Uterus (tissue), 2 donors: ENCODE results near the gene UBL7.

Source experiments
- POLR2A ChIP-seq, 2 donors: fragments of 450-650 bp; IDR thresholded peaks; one replicate each; pipeline ENCODE4 v1.6.1; 2016; ENCODE audit warnings: antibody characterized with exemption in 2 of 2, mild to moderate bottlenecking in 1 of 2, moderate library complexity in 1 of 2
- TF ChIP-seq, protein P1 (sequence below), 4 experiments: fragments of 200-600 bp in 2 of 4; fragments of 450-650 bp in 2 of 4; sonication (generic) in 2 of 4; IDR thresholded peaks; one replicate each; pipeline ENCODE4 v1.5.1; 2016 to 2019; ENCODE audit warnings: antibody characterized with exemption in 4 of 4, mild to moderate bottlenecking in 2 of 4, moderate library complexity in 1 of 4

- TF ChIP-seq POLR2A (IDR thresholded peaks at IDR 0.05): no peak
- TF ChIP-seq, protein P1, sequence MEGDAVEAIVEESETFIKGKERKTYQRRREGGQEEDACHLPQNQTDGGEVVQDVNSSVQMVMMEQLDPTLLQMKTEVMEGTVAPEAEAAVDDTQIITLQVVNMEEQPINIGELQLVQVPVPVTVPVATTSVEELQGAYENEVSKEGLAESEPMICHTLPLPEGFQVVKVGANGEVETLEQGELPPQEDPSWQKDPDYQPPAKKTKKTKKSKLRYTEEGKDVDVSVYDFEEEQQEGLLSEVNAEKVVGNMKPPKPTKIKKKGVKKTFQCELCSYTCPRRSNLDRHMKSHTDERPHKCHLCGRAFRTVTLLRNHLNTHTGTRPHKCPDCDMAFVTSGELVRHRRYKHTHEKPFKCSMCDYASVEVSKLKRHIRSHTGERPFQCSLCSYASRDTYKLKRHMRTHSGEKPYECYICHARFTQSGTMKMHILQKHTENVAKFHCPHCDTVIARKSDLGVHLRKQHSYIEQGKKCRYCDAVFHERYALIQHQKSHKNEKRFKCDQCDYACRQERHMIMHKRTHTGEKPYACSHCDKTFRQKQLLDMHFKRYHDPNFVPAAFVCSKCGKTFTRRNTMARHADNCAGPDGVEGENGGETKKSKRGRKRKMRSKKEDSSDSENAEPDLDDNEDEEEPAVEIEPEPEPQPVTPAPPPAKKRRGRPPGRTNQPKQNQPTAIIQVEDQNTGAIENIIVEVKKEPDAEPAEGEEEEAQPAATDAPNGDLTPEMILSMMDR (IDR thresholded peaks at IDR 0.05): no peak
Measured at GRCh38 chr15:74427607-74428441, 33.1 kb downstream of the UBL7 start.
